AG09309 (cell line): ENCODE data around the gene MYT1.

Source experiments
- DNase-seq: peaks from one replicate; pipeline ENCODE4 v3.0.0-alpha.2; 2010; ENCODE audit warnings: low read depth
- H3K4me3 ChIP-seq: 2 replicates; pipeline ENCODE4 v1.5.1; 2011; ENCODE audit warnings: mild to moderate bottlenecking, low read depth, low read length, moderate library complexity; ENCODE audit not compliant: control insufficient read depth
- TF ChIP-seq, protein P1 (sequence below): IDR thresholded peaks from 2 replicates; pipeline ENCODE4 v1.5.1; 2011; ENCODE audit warnings: mild to moderate bottlenecking, low read depth, low read length, inconsistent platforms; ENCODE audit not compliant: insufficient read depth, control insufficient read depth; ENCODE audit errors: missing control alignments

Gene MYT1

DNA sequence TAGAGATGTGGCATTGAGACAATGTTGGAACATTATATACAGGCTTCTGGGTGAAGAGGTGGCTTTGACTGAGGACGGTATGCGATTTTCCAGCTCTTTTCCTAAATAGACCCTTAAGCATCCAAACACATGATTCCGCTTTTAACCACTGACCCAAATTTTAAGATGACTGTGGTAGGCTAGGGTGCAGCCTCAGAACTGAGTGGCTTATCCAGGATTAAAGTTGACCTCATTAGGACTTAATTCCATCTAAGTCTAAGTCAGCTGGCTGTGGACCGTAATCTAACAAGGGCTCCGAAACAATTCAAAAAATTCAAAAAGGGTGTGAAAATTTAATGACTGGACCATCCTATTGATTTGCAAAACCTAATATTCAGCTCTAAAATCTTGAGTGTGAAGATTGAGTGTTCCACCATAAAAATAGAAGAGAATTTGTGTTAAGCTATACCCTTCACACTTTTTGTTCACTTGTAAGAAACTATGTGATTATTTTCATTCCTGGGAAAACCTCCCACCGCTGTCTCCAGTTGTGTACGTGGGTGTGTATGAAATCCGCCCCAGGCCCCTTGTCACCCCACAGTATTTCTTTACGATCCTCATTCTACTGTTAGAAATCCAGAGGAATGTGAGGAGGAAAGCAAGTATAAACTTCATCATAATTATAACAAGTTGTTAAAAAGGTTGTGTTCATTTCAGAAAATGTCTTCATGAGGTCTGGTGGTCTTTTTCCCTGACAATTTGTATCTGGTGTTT lies 94.0 kb downstream of the MYT1 start:
- TF ChIP-seq, protein P1, sequence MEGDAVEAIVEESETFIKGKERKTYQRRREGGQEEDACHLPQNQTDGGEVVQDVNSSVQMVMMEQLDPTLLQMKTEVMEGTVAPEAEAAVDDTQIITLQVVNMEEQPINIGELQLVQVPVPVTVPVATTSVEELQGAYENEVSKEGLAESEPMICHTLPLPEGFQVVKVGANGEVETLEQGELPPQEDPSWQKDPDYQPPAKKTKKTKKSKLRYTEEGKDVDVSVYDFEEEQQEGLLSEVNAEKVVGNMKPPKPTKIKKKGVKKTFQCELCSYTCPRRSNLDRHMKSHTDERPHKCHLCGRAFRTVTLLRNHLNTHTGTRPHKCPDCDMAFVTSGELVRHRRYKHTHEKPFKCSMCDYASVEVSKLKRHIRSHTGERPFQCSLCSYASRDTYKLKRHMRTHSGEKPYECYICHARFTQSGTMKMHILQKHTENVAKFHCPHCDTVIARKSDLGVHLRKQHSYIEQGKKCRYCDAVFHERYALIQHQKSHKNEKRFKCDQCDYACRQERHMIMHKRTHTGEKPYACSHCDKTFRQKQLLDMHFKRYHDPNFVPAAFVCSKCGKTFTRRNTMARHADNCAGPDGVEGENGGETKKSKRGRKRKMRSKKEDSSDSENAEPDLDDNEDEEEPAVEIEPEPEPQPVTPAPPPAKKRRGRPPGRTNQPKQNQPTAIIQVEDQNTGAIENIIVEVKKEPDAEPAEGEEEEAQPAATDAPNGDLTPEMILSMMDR: no peak
- H3K4me3 ChIP-seq: no peak overlapping the region
- no peak for DNase-seq

DNA sequence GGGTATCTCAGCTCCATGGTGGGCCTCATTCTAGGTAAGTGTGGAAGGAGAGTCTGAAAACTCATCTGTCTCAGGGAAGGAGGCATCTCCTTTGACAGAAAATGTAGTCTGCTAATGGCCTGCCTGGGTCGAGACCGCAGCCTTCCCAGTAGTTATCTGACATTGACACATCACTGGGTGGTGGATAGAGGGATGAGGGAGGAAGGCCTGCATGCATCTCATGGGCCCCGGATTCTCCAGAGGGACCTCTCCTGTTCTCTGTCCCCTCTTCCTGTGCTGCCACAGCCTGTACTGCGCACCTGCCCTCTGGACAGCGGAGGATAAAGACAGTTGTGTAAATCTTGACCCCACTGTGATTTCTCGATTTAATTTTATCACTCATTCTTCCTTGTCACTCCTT lies 96.0 kb downstream of the MYT1 start:
- TF ChIP-seq, protein P1: no peak
- H3K4me3 ChIP-seq: no peak overlapping the region
- DNase-seq: no peak

DNA sequence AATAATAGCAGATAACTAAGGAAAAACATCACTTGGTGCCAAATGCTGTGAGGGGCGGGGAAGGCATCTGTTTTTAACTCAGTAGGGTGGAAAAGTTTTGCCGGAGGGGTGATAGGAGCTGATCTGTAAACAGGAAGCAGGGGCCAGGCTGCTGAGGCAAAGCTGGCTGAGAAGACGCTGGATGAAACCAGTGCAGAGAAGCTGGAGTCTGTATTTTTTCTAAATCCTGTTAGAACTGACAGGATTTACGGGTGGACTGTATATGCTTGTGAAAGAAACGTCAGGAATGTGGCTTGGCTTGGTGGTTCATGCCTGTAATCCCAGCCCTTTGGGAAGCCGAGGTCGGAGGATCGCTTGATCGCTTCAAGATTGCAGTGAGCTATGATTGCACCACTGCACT lies 96.9 kb downstream of the MYT1 start:
- no peak for DNase-seq
- TF ChIP-seq, protein P1: no peak
- H3K4me3 ChIP-seq: no peak overlapping the region

DNA sequence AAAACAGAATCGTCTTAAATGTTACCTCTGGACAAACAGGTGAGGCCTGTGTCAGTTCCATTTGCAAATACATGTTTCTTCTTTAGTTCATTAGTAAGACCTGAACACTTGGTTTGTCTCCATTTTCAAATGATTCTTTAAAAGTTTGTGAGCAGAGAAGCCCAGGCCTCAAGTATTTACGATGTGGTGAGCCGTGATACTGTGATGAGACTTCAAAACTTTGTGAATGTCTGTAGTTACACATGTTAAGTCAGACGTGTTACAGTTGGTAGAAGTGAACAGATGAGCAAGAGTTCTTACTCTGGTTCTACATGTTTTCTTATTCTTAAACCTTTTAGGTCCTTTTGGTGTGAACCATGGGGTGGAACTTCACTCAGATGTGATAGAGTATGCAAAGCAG lies 99.8 kb downstream of the MYT1 start:
- H3K4me3 ChIP-seq: no peak overlapping the region
- TF ChIP-seq, protein P1: no peak
- no peak for DNase-seq

DNA sequence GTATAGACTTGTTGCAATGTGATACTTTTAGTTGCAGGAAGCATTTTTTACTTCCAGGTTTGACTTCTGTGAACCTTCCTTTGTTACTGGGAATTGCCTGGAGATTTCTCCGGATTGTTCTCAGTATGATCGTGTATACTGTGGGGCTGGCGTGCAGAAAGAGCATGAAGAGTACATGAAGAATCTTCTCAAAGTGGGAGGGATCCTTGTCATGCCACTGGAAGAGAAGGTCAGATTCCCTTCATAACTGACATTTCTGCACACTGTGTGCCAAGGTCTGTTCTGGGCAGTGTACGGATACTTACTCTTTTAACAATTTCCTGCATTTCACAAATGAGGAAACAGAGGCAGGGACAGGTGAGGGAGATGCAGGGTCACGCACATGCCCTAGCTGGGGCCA lies 100.9 kb downstream of the MYT1 start:
- TF ChIP-seq, protein P1: no peak
- no peak for DNase-seq
- no peak overlapping the region for H3K4me3 ChIP-seq

DNA sequence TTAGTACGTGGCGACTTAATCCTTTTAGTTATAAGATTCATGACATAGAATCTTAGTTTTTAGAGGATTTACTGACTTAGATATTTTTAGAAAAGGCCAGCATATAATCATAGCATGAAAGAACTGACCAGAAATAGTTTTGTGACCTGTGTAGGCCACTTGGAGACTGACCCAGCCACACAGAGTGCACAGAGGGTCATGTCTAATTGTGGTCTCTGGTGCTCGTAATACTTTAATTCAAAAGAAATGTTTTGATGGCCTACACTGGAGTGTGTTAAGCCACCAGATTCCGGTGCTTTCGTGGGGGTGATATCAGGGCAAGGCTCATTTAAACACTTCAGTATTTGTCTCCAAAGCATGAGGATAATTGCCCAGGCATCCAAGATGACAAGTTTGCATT lies 102.7 kb downstream of the MYT1 start:
- TF ChIP-seq, protein P1: no peak
- no peak for DNase-seq
- H3K4me3 ChIP-seq: no peak overlapping the region
